ENCODE data around the gene SEZ6L2.
"Not testable (repeated sequence)": the region's sequence is repeated elsewhere in the genome, so short reads cannot be mapped to it uniquely, and the experiment has no call there.

The SEZ6L2 gene

GRCh38 chr16:29909851-29910250, 10.5 kb upstream of the SEZ6L2 start:
- not testable (repeated sequence) for DNase-seq

GRCh38 chr16:29909391-29909790, 10.0 kb upstream of the SEZ6L2 start:
- no peak for DNase-seq

GRCh38 chr16:29908719-29909220, 9.4 kb upstream of the SEZ6L2 start:
- DNase-seq, result no peak

GRCh38 chr16:29907973-29908372, 8.6 kb upstream of the SEZ6L2 start:
- DNase-seq, result no peak

- no peak for DNase-seq
These were observed 7.3 kb upstream of the SEZ6L2 start for GRCh38 chr16:29906520-29907244.

GRCh38 chr16:29905668-29906067, 6.3 kb upstream of the SEZ6L2 start:
- DNase-seq, result no peak

GRCh38 chr16:29904947-29905346, 5.6 kb upstream of the SEZ6L2 start:
- no peak for DNase-seq

GRCh38 chr16:29903590-29903989, 4.2 kb upstream of the SEZ6L2 start:
- no peak for DNase-seq

- DNase-seq, result no peak
These were observed 2.2 kb upstream of the SEZ6L2 start for GRCh38 chr16:29901607-29901945.

GRCh38 chr16:29900888-29901606, 1.7 kb upstream of the SEZ6L2 start:
- DNase-seq, result no peak

GRCh38 chr16:29900102-29900887, 945 bp upstream of the SEZ6L2 start, which contains the start of gene ASPHD1:
Gene ASPHD1 (plus strand): TSS chr16:29900488. CDS start chr16:29900972, 484 bp downstream.
- peak; percentile 64 for DNase-seq

- DNase-seq, result no peak
These were observed 390 bp downstream of the SEZ6L2 start for GRCh38 chr16:29898804-29899515.

- DNase-seq, result no peak
These were observed 1.1 kb downstream of the SEZ6L2 start for GRCh38 chr16:29898135-29898803.

GRCh38 chr16:29897333-29897732, 2.0 kb downstream of the SEZ6L2 start:
- DNase-seq, result no peak

- DNase-seq, result no peak
These were observed 2.5 kb downstream of the SEZ6L2 start for GRCh38 chr16:29896841-29897240.

GRCh38 chr16:29894352-29894751, 5.0 kb downstream of the SEZ6L2 start:
- no peak for DNase-seq

- DNase-seq, result no peak
These were observed 5.8 kb downstream of the SEZ6L2 start for GRCh38 chr16:29893553-29893952.

GRCh38 chr16:29892458-29892813, 6.9 kb downstream of the SEZ6L2 start:
- no peak for DNase-seq

GRCh38 chr16:29891525-29892457, 7.6 kb downstream of the SEZ6L2 start:
- no peak for DNase-seq

- DNase-seq, result not testable (repeated sequence)
These were observed 10.0 kb downstream of the SEZ6L2 start for GRCh38 chr16:29889372-29889771.

- DNase-seq, result no peak
These were observed 15.4 kb downstream of the SEZ6L2 start for GRCh38 chr16:29883987-29884386.
